ENCODE data around the gene TTC4. TPM values are rescaled to one million over a fixed set of nuclear protein-coding genes. Genes with fewer than 3 reads are reported as not detected.

TTC4 gene
- 10 to 100 TPM; 11.9 to 21.1 (median 13.3) TPM for polyA plus RNA-seq
- long read RNA-seq, donor 1 = 0 reads
- long read RNA-seq, donor 2, partial matches to known transcripts = 0 of 4 reads
- long read RNA-seq, donor 2, other reads (novel, unspliced or antisense) = 0 of 4 reads
- long read RNA-seq, donor 3, partial matches to known transcripts = 0 of 6 reads
- long read RNA-seq, donor 3, other reads (novel, unspliced or antisense) = 0 of 6 reads
- long read RNA-seq, donor 4 = 0 reads
- long read RNA-seq, donor 5, partial matches to known transcripts = 0 of 3 reads
- long read RNA-seq, donor 5, other reads (novel, unspliced or antisense) = 0 of 3 reads
- long read RNA-seq, donor 6, partial matches to known transcripts = 0 of 5 reads
- long read RNA-seq, donor 6, other reads (novel, unspliced or antisense) = 0 of 5 reads
- long read RNA-seq, donor 7 = 0 reads
- long read RNA-seq, donor 8, partial matches to known transcripts = 0 of 2 reads
- long read RNA-seq, donor 8, other reads (novel, unspliced or antisense) = 0 of 2 reads
- long read RNA-seq, donor 9 = 0 reads
- long read RNA-seq, donor 10, transcript TTC4-201 (10 exons, 2,395 nt) = major isoform, 8 of 27 reads
- long read RNA-seq, donor 10, transcript TTC4-204 (3 exons, 549 nt) = minor isoform, 6 of 27 reads
- long read RNA-seq, donor 10, partial matches to known transcripts = 13 of 27 reads
- long read RNA-seq, donor 10, other reads (novel, unspliced or antisense) = 0 of 27 reads

- Histone ChIP-seq H3K36me3 (ENCODE audit: control insufficient read depth in 3 of 3, insufficient read depth in 2 of 3, low read depth in 1 of 3, low read length in 3 of 3) (peaks cover 0 to 8% (median 5%) of the 10 kb centered on the region in 3 donors), H3K4me3 (ENCODE audit: low read depth in 1 of 3, low read length in 3 of 3) (peak within 1 kb of the TSS; percentile 77 to 97 (median 83)), H3K27me3 (ENCODE audit: control insufficient read depth in 3 of 3, insufficient read depth in 3 of 3, low read length in 3 of 3) (no peaks in the 10 kb centered on the region), H3K9me3 (ENCODE audit: control insufficient read depth in 2 of 2, insufficient read depth in 1 of 2, low read depth in 1 of 2, low read length in 1 of 2) (no peaks in the 10 kb centered on the region), H3K4me1 (ENCODE audit: control insufficient read depth in 3 of 3, insufficient read depth in 2 of 3, low read depth in 1 of 3, low read length in 2 of 3) (peaks cover 0 to 2% (median 0%) of the 10 kb centered on the region in 3 donors), H3K27ac (ENCODE audit: low read depth in 1 of 3, low read length in 2 of 3) (peak within 1 kb of the TSS; percentile 58 to 83 (median 77))
- no peak for FAIRE-seq
- WGBS, 3 donors = 0 to 1% (median 1%) methylated on average over 50 to 51 of the region's 51 CpGs
- peak; percentile 88 to 95 for DNase-seq
Measured at GRCh38 chr1:54715493-54716298, at the start of gene TTC4. Gene TTC4, plus strand, starts transcription at chr1:54715861. Its CDS starts 48 bp downstream, at chr1:54715909.

- FAIRE-seq (no peak), DNase-seq (no peak)
- no peak overlapping the region for H3K27ac ChIP-seq (ENCODE audit: low read depth in 1 of 3, low read length in 2 of 3)
- no peaks in the 10 kb centered on the region for H3K27me3 ChIP-seq (ENCODE audit: control insufficient read depth in 3 of 3, insufficient read depth in 3 of 3, low read length in 3 of 3)
- no peak overlapping the region for H3K4me3 ChIP-seq (ENCODE audit: low read depth in 1 of 3, low read length in 3 of 3)
- H3K9me3 ChIP-seq (ENCODE audit: control insufficient read depth in 2 of 2, insufficient read depth in 1 of 2, low read depth in 1 of 2, low read length in 1 of 2) = peaks cover 0 to 5% of the 10 kb centered on the region in 2 donors
- no peaks in the 10 kb centered on the region for H3K4me1 ChIP-seq (ENCODE audit: control insufficient read depth in 3 of 3, insufficient read depth in 2 of 3, low read depth in 1 of 3, low read length in 2 of 3)
- WGBS, 3 donors = 79 to 95% (median 86%) methylated on average over 5 to 6 of the region's 6 CpGs
- peaks cover 0 to 15% (median 0%) of the 10 kb centered on the region in 3 donors for H3K36me3 ChIP-seq (ENCODE audit: control insufficient read depth in 3 of 3, insufficient read depth in 2 of 3, low read depth in 1 of 3, low read length in 3 of 3)
Measured at GRCh38 chr1:54666333-54666732, 49.3 kb upstream of the TTC4 start.

GRCh38 chr1:54667797-54668196 is 47.9 kb upstream of the TTC4 start:
- no peaks in the 10 kb centered on the region for H3K27me3 ChIP-seq (ENCODE audit: control insufficient read depth in 3 of 3, insufficient read depth in 3 of 3, low read length in 3 of 3)

GRCh38 chr1:54668567-54668966 is 47.1 kb upstream of the TTC4 start:
- Histone ChIP-seq H3K36me3 (ENCODE audit: control insufficient read depth in 3 of 3, insufficient read depth in 2 of 3, low read depth in 1 of 3, low read length in 3 of 3) (peaks cover 0 to 16% (median 0%) of the 10 kb centered on the region in 3 donors), H3K4me1 (ENCODE audit: control insufficient read depth in 3 of 3, insufficient read depth in 2 of 3, low read depth in 1 of 3, low read length in 2 of 3) (no peaks in the 10 kb centered on the region), H3K9me3 (ENCODE audit: control insufficient read depth in 2 of 2, insufficient read depth in 1 of 2, low read depth in 1 of 2, low read length in 1 of 2) (peaks cover 0 to 7% of the 10 kb centered on the region in 2 donors), H3K27me3 (ENCODE audit: control insufficient read depth in 3 of 3, insufficient read depth in 3 of 3, low read length in 3 of 3) (no peaks in the 10 kb centered on the region), H3K4me3 (ENCODE audit: low read depth in 1 of 3, low read length in 3 of 3) (no peak overlapping the region), H3K27ac (ENCODE audit: low read depth in 1 of 3, low read length in 2 of 3) (no peak overlapping the region)
- FAIRE-seq = no peak
- DNase-seq = no peak
- WGBS, 3 donors = 84 to 100% (median 97%) methylated on average over 2 of the region's 2 CpGs

More at GRCh38 chr1:54667797-54668196, 47.9 kb upstream of the TTC4 start:
- Histone ChIP-seq H3K27ac (ENCODE audit: low read depth in 1 of 3, low read length in 2 of 3) (no peak overlapping the region), H3K36me3 (ENCODE audit: control insufficient read depth in 3 of 3, insufficient read depth in 2 of 3, low read depth in 1 of 3, low read length in 3 of 3) (peaks cover 0 to 12% (median 0%) of the 10 kb centered on the region in 3 donors), H3K4me1 (ENCODE audit: control insufficient read depth in 3 of 3, insufficient read depth in 2 of 3, low read depth in 1 of 3, low read length in 2 of 3) (no peaks in the 10 kb centered on the region), H3K4me3 (ENCODE audit: low read depth in 1 of 3, low read length in 3 of 3) (no peak overlapping the region), H3K9me3 (ENCODE audit: control insufficient read depth in 2 of 2, insufficient read depth in 1 of 2, low read depth in 1 of 2, low read length in 1 of 2) (peaks cover 0 to 5% of the 10 kb centered on the region in 2 donors)
- FAIRE-seq (no peak), DNase-seq (no peak)
- WGBS, 3 donors = 81 to 88% (median 83%) methylated on average over 2 of the region's 2 CpGs

- H3K36me3 ChIP-seq (ENCODE audit: control insufficient read depth in 3 of 3, insufficient read depth in 2 of 3, low read depth in 1 of 3, low read length in 3 of 3) = peaks cover 0 to 17% (median 0%) of the 10 kb centered on the region in 3 donors
- FAIRE-seq (no peak), DNase-seq (peak; percentile 60 to 68)
- 55 to 62% (median 60%) methylated on average over 6 of the region's 6 CpGs for WGBS, 3 donors
- H3K27ac ChIP-seq (ENCODE audit: low read depth in 1 of 3, low read length in 2 of 3) = no peak overlapping the region
- H3K27me3 ChIP-seq (ENCODE audit: control insufficient read depth in 3 of 3, insufficient read depth in 3 of 3, low read length in 3 of 3) = no peaks in the 10 kb centered on the region
- H3K4me1 ChIP-seq (ENCODE audit: control insufficient read depth in 3 of 3, insufficient read depth in 2 of 3, low read depth in 1 of 3, low read length in 2 of 3) = no peaks in the 10 kb centered on the region
- no peak overlapping the region for H3K4me3 ChIP-seq (ENCODE audit: low read depth in 1 of 3, low read length in 3 of 3)
- peaks cover 0 to 15% of the 10 kb centered on the region in 2 donors for H3K9me3 ChIP-seq (ENCODE audit: control insufficient read depth in 2 of 2, insufficient read depth in 1 of 2, low read depth in 1 of 2, low read length in 1 of 2)
Measured at GRCh38 chr1:54671985-54672608, 43.6 kb upstream of the TTC4 start.

- Histone ChIP-seq H3K4me1 (ENCODE audit: control insufficient read depth in 3 of 3, insufficient read depth in 2 of 3, low read depth in 1 of 3, low read length in 2 of 3) (peaks cover 0 to 9% (median 0%) of the 10 kb centered on the region in 3 donors), H3K4me3 (ENCODE audit: low read depth in 1 of 3, low read length in 3 of 3) (no peak overlapping the region), H3K27me3 (ENCODE audit: control insufficient read depth in 3 of 3, insufficient read depth in 3 of 3, low read length in 3 of 3) (no peaks in the 10 kb centered on the region), H3K27ac (ENCODE audit: low read depth in 1 of 3, low read length in 2 of 3) (no peak overlapping the region), H3K9me3 (ENCODE audit: control insufficient read depth in 2 of 2, insufficient read depth in 1 of 2, low read depth in 1 of 2, low read length in 1 of 2) (peaks cover 0 to 4% of the 10 kb centered on the region in 2 donors), H3K36me3 (ENCODE audit: control insufficient read depth in 3 of 3, insufficient read depth in 2 of 3, low read depth in 1 of 3, low read length in 3 of 3) (peaks cover 0 to 36% (median 0%) of the 10 kb centered on the region in 3 donors)
- DNase-seq = no peak
- no peak for FAIRE-seq
- 79 to 88% (median 80%) methylated on average over 16 to 17 of the region's 17 CpGs for WGBS, 3 donors
Measured at GRCh38 chr1:54678776-54679643, 36.7 kb upstream of the TTC4 start.

GRCh38 chr1:54679706-54680105 is 36.0 kb upstream of the TTC4 start:
- peaks cover 0 to 32% (median 0%) of the 10 kb centered on the region in 3 donors for H3K36me3 ChIP-seq (ENCODE audit: control insufficient read depth in 3 of 3, insufficient read depth in 2 of 3, low read depth in 1 of 3, low read length in 3 of 3)
- H3K4me3 ChIP-seq (ENCODE audit: low read depth in 1 of 3, low read length in 3 of 3) = no peak overlapping the region
- H3K27ac ChIP-seq (ENCODE audit: low read depth in 1 of 3, low read length in 2 of 3) = no peak overlapping the region
- no peak for DNase-seq
- H3K27me3 ChIP-seq (ENCODE audit: control insufficient read depth in 3 of 3, insufficient read depth in 3 of 3, low read length in 3 of 3) = no peaks in the 10 kb centered on the region
- no peaks in the 10 kb centered on the region for H3K9me3 ChIP-seq (ENCODE audit: control insufficient read depth in 2 of 2, insufficient read depth in 1 of 2, low read depth in 1 of 2, low read length in 1 of 2)
- 82 to 98% (median 90%) methylated on average over 6 to 7 of the region's 7 CpGs for WGBS, 3 donors
- FAIRE-seq = no peak
- H3K4me1 ChIP-seq (ENCODE audit: control insufficient read depth in 3 of 3, insufficient read depth in 2 of 3, low read depth in 1 of 3, low read length in 2 of 3) = peaks cover 0 to 9% (median 0%) of the 10 kb centered on the region in 3 donors
